Nephron (organoid): ENCODE measurements around the gene PGD.
A peak's percentile ranks its signal among the peaks of the same experiment; 100 is the strongest.
"Not testable (repeated sequence)": the region's sequence is repeated elsewhere in the genome, so short reads cannot be mapped to it uniquely, and the experiment has no call there.

ENCODE experiments used
- H3K27ac Mint-ChIP-seq, 3 experiments: 2 replicates each; pipeline ENCODE4 v1.8.0; 2020; ENCODE audit warnings: mixed read lengths in 3 of 3, mild to moderate bottlenecking in 2 of 3, moderate library complexity in 1 of 3
- H3K27me3 Mint-ChIP-seq: 2 replicates; pipeline ENCODE4 v1.8.0; 2021; ENCODE audit warnings: low read depth, mild to moderate bottlenecking, moderate library complexity, mixed read lengths
- H3K36me3 Mint-ChIP-seq: 2 replicates; pipeline ENCODE4 v1.8.0; 2020; ENCODE audit warnings: low read depth, mixed read lengths
- H3K4me1 Mint-ChIP-seq: 2 replicates; pipeline ENCODE4 v1.8.0; 2020; ENCODE audit warnings: mixed read lengths
- H3K4me3 Mint-ChIP-seq, 3 experiments: 2 replicates each; pipeline ENCODE4 v1.8.0; 2020; ENCODE audit warnings: mild to moderate bottlenecking in 3 of 3, mixed read lengths in 3 of 3, moderate library complexity in 2 of 3
- H3K9me3 Mint-ChIP-seq: 2 replicates; pipeline ENCODE4 v1.8.0; 2020; ENCODE audit warnings: mixed read lengths
- CTCF ChIP-seq, 3 experiments: fragments of 200-600 bp; sonication (generic); IDR thresholded peaks; one replicate each; pipeline ENCODE4 v1.5.0; 2021; ENCODE audit warnings: antibody characterized with exemption in 3 of 3; ENCODE audit not compliant: unreplicated experiment in 3 of 3

The PGD gene

GRCh38 chr1:10401281-10401680 is 2.4 kb downstream of the PGD start:
- peaks cover 45% of the 10 kb centered on the region for H3K36me3 Mint-ChIP-seq
- no peaks in the 10 kb centered on the region for H3K9me3 Mint-ChIP-seq
- no peaks in the 10 kb centered on the region for H3K27me3 Mint-ChIP-seq
- peaks cover 29% of the 10 kb centered on the region for H3K4me1 Mint-ChIP-seq
- TF ChIP-seq CTCF (IDR thresholded peaks at IDR 0.05; ENCODE audit: unreplicated experiment in 3 of 3) = no peak
- H3K4me3 Mint-ChIP-seq = peak overlapping the region; percentile 2 to 94 (median 51)
- H3K27ac Mint-ChIP-seq = peak overlapping the region; percentile 69 to 87 (median 83)

DNA sequence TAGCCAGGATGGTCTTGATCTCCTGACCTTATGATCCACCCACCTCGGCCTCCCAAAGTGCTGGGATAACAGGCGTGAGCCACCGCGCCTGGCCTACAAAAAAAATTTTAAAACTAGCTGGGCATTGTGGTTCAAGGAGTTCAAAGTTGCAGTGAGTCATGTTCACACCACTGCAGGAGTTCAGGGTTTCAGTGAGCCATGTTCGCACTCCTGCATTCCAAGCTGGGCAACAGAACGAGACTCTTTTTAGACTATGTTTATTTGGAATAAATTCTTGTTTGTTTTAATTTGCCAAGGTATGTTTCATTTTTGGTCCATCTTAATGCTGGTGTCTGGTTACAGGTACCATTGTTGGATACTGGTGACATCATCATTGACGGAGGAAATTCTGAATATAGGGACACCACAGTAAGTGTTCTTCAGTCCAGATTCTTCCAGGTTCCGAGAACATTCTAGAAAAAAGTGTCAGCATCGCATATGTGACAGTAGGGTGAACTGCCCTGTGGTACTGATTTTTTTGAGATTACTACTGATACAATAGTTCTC is 3.9 kb downstream of the PGD start:
- Mint-ChIP-seq H3K27me3 (no peaks in the 10 kb centered on the region), H3K36me3 (peaks cover 60% of the 10 kb centered on the region), H3K4me1 (peaks cover 29% of the 10 kb centered on the region), H3K4me3 (no peak overlapping the region), H3K9me3 (no peaks in the 10 kb centered on the region), H3K27ac (no peak overlapping the region)
- TF ChIP-seq CTCF (IDR thresholded peaks at IDR 0.05; ENCODE audit: unreplicated experiment in 3 of 3) = no peak

DNA sequence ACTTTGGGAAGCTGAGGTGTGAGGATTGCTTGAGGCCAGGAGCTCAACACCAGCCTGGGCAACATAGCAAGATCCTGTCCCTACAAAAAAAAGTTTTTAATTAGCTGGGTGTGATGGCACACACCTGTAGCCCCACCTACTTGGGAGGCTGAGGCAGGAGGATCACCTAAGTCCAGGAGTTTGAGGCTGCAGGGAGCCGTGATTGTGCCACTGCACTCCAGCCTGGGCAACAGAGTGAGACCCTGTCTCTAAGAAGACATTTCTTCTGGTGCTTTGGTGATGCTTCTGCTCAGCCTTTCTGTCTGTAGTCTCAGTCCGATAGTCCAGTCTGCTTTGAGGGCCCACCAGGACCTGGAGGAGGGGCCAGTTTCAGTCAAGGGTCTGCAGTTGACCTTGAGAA is 8.3 kb downstream of the PGD start:
- H3K27me3 Mint-ChIP-seq = no peaks in the 10 kb centered on the region
- no peak overlapping the region for H3K27ac Mint-ChIP-seq
- peaks cover 6% of the 10 kb centered on the region for H3K4me1 Mint-ChIP-seq
- TF ChIP-seq CTCF (IDR thresholded peaks at IDR 0.05; ENCODE audit: unreplicated experiment in 3 of 3) = no peak
- H3K36me3 Mint-ChIP-seq = peaks cover 81% of the 10 kb centered on the region
- no peaks in the 10 kb centered on the region for H3K9me3 Mint-ChIP-seq
- H3K4me3 Mint-ChIP-seq = no peak overlapping the region

GRCh38 chr1:10415211-10415930 is 16.5 kb downstream of the PGD start:
- Mint-ChIP-seq H3K4me3 (no peak overlapping the region), H3K27me3 (no peaks in the 10 kb centered on the region), H3K36me3 (peaks cover 87% of the 10 kb centered on the region), H3K27ac (peak overlapping the region in 1 of 3 experiments; percentile 24), H3K4me1 (no peaks in the 10 kb centered on the region), H3K9me3 (no peaks in the 10 kb centered on the region)
- no peak for TF ChIP-seq CTCF (IDR thresholded peaks at IDR 0.05; ENCODE audit: unreplicated experiment in 3 of 3)

GRCh38 chr1:10415967-10416366 is 17.1 kb downstream of the PGD start:
- H3K36me3 Mint-ChIP-seq = peaks cover 85% of the 10 kb centered on the region
- not testable (repeated sequence) for H3K9me3 Mint-ChIP-seq, H3K27ac Mint-ChIP-seq, H3K4me3 Mint-ChIP-seq, H3K27me3 Mint-ChIP-seq, H3K4me1 Mint-ChIP-seq

DNA sequence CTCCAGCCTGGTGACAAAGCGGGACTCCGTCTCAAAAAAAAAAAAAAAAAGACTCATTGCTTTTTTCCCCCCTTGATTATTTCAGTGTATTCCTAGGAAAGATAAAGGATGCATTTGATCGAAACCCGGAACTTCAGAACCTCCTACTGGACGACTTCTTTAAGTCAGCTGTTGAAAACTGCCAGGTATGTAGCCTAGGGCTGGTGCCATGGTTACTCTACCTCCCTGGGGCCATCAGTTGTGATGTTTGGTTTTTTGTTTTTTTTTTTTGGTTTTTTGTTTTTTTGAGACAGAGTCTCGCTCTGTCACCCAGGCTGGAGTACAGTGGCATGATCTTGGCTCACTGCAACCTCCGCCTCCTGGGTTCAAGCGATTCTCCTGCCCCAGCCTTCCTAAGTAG is 19.9 kb downstream of the PGD start:
- not testable (repeated sequence) for H3K4me3 Mint-ChIP-seq, H3K27me3 Mint-ChIP-seq, H3K9me3 Mint-ChIP-seq, H3K4me1 Mint-ChIP-seq, H3K27ac Mint-ChIP-seq
- peaks cover 72% of the 10 kb centered on the region for H3K36me3 Mint-ChIP-seq

GRCh38 chr1:10419351-10419750 is 20.5 kb downstream of the PGD start:
- Mint-ChIP-seq H3K4me1 (peaks cover 8% of the 10 kb centered on the region), H3K36me3 (peaks cover 70% of the 10 kb centered on the region), H3K27me3 (no peaks in the 10 kb centered on the region), H3K9me3 (no peaks in the 10 kb centered on the region), H3K4me3 (no peak overlapping the region), H3K27ac (no peak overlapping the region)
- no peak for TF ChIP-seq CTCF (IDR thresholded peaks at IDR 0.05; ENCODE audit: unreplicated experiment in 3 of 3)
